Spleen (tissue), 11 donors: ENCODE data around the gene MPO. TPM values are rescaled to one million over a fixed set of nuclear protein-coding genes. Genes with fewer than 3 reads are reported as not detected.

Experiments
- DNase-seq: peaks from one replicate; pipeline ENCODE4 v3.0.0-alpha.2; 2020
- H3K27ac ChIP-seq, 8 donors: fragments of 200-600 bp; sonication (generic) in 7 of 8; 1 replicate in 4 of 8; 2 replicates in 4 of 8; pipeline versions ENCODE4 v1.5.0 to v1.8.0; 2016 to 2021; ENCODE audit warnings: inconsistent platforms in 4 of 8, mild to moderate bottlenecking in 4 of 8, moderate library complexity in 1 of 8
- H3K27me3 ChIP-seq, 7 donors: fragments of 200-600 bp; sonication (generic) in 6 of 7; replicated peaks in 1 of 7; 1 replicate in 4 of 7; 2 replicates in 3 of 7; pipeline versions ENCODE4 v1.5.0 to v1.8.0; 2016 to 2021; ENCODE audit warnings: inconsistent platforms in 3 of 7, mild to moderate bottlenecking in 1 of 7
- H3K36me3 ChIP-seq, 6 donors: fragments of 200-600 bp; sonication (generic) in 5 of 6; 1 replicate in 4 of 6; 2 replicates in 2 of 6; pipeline versions ENCODE4 v1.5.0 to v1.8.0; 2016 to 2021; ENCODE audit warnings: inconsistent platforms in 2 of 6
- H3K4me1 ChIP-seq, 6 donors: fragments of 200-600 bp; sonication (generic) in 5 of 6; 1 replicate in 3 of 6; 2 replicates in 3 of 6; pipeline versions ENCODE4 v1.5.0 to v1.8.0; 2016 to 2021; ENCODE audit warnings: inconsistent platforms in 3 of 6
- H3K4me3 ChIP-seq, 8 donors: fragments of 200-600 bp; sonication (generic) in 7 of 8; 1 replicate in 4 of 8; 2 replicates in 4 of 8; pipeline versions ENCODE4 v1.5.0 to v1.8.0; 2016 to 2021; ENCODE audit warnings: inconsistent platforms in 4 of 8, mild to moderate bottlenecking in 4 of 8, moderate library complexity in 2 of 8
- H3K9me3 ChIP-seq, 8 donors: fragments of 200-600 bp; sonication (generic) in 7 of 8; 1 replicate in 4 of 8; 2 replicates in 4 of 8; pipeline versions ENCODE4 v1.5.0 to v1.8.0; 2016 to 2021; ENCODE audit warnings: inconsistent platforms in 4 of 8
- CTCF ChIP-seq, 11 experiments: fragments of 200-600 bp in 7 of 11; fragments of 450-650 bp in 4 of 11; sonication (generic) in 4 of 11; IDR thresholded peaks in 8 of 11; conservative IDR thresholded peaks in 3 of 11; 1 replicate in 7 of 11; 2 replicates in 4 of 11; pipeline versions ENCODE4 v1.4.0 to v1.8.0; 2016 to 2021; ENCODE audit warnings: antibody characterized with exemption in 11 of 11, inconsistent platforms in 4 of 11, mild to moderate bottlenecking in 1 of 11
- POLR2A ChIP-seq, 3 donors: fragments of 450-650 bp; IDR thresholded peaks; one replicate each; pipeline ENCODE4 v1.5.1; 2017; ENCODE audit warnings: antibody characterized with exemption in 3 of 3, mild to moderate bottlenecking in 1 of 3
- POLR2AphosphoS5 ChIP-seq, 3 donors: sonication (generic); formaldehyde crosslinking; IDR thresholded peaks; one replicate each; pipeline ENCODE4 v1.5.1; 2017; ENCODE audit warnings: antibody characterized with exemption in 3 of 3
- WGBS, 5 donors: extraction: QIAGEN DNeasy Blood & Tissue Kit in 3 of 5; methylation state at CpG; one replicate each; pipeline versions ENCODE4 v1.1.5 to v1.1.7; 2013 to 2018; 5-methylcytosine and 5-hydroxymethylcytosine counted together
- intact Hi-C: fragments of 100-400 bp; cut with DNase I; formaldehyde crosslinking; loops from one replicate; pipeline ENCODE4 v1.15.0; 2023; ENCODE audit warnings: low total_unique reads
- polyA plus RNA-seq, 3 donors: library from polyadenylated mRNA; stranded (reverse); fragments of 200-250 nt; gene quantifications; one replicate each; pipeline ENCODE4 v1.2.1, GENCODE V29; 2013
- total RNA-seq, 7 donors: library from RNA; depleted of rRNA in 3 of 7; stranded (reverse); fragments of >200 nt in 3 of 7; fragmentation: NEBNext Ultra II Directional in 4 of 7; extraction: Animal tissue kit (Norgen Biotek cat#: 25700) in 4 of 7; gene quantifications; one replicate each; pipeline versions ENCODE4 v1.1.0 to v1.2.1, GENCODE V29; 2016 to 2021
- donor health status: healthy with polysubstance abuse.
- donor health status: DM: no; HTN: no; CAD: no; lungs with moderate emphysema.
- donor health status: DM: no; HTN: no; CAD: no.
- donor health status: Bipolar disorder and iron deficiency.
- donor health status: healthy.
- donor health status: DM: no; HTN: no; CAD: no.
- donor health status: DM: yes; HTN: yes; CAD: no.

MPO gene
- total and polyA plus RNA-seq, 10 donors = 0.52 to 75.7 (median 12.0) TPM

GRCh38 chr17:58328195-58329034 is 47.7 kb upstream of the MPO start, which contains the start of gene TSPOAP1:
TSPOAP1 (minus strand) TSS chr17:58328795; CDS start chr17:58327920, 875 bp downstream.
- TF ChIP-seq POLR2AphosphoS5 (IDR thresholded peaks at IDR 0.05) (peak; percentile 86 to 91 (median 90)), CTCF (IDR thresholded peaks at IDR 0.05 in 8 of 11, conservative IDR thresholded peaks at IDR 0.05 in 3 of 11) (no peak), POLR2A (IDR thresholded peaks at IDR 0.05) (peak in 2 of 3 donors; percentile 35 to 75)
- 8 to 24% (median 10%) methylated on average over 17 to 23 of the region's 23 CpGs for WGBS, 5 donors
- Histone ChIP-seq H3K27me3 (peaks cover 0 to 26% (median 5%) of the 10 kb centered on the region in 7 donors), H3K36me3 (peaks cover 0 to 24% (median 10%) of the 10 kb centered on the region in 6 donors), H3K27ac (peak within 1 kb of the TSS; percentile 57 to 100 (median 99)), H3K4me1 (peaks cover 0 to 83% (median 61%) of the 10 kb centered on the region in 6 donors), H3K9me3 (no peaks in the 10 kb centered on the region), H3K4me3 (peak within 1 kb of the TSS; percentile 90 to 100 (median 96))
- peak; percentile 94 for DNase-seq
- intact Hi-C loops = no loop called here

- H3K4me1 ChIP-seq = peaks cover 0 to 81% (median 59%) of the 10 kb centered on the region in 6 donors
- intact Hi-C loops = no loop called here
- peak overlapping the region; percentile 42 to 100 (median 98) for H3K27ac ChIP-seq
- H3K9me3 ChIP-seq = no peaks in the 10 kb centered on the region
- peaks cover 0 to 26% (median 5%) of the 10 kb centered on the region in 7 donors for H3K27me3 ChIP-seq
- peaks cover 0 to 30% (median 10%) of the 10 kb centered on the region in 6 donors for H3K36me3 ChIP-seq
- TF ChIP-seq POLR2A (IDR thresholded peaks at IDR 0.05) (no peak), POLR2AphosphoS5 (IDR thresholded peaks at IDR 0.05) (peak in 1 of 3 donors; percentile 90), CTCF (IDR thresholded peaks at IDR 0.05 in 8 of 11, conservative IDR thresholded peaks at IDR 0.05 in 3 of 11) (no peak)
- DNase-seq = peak; percentile 92
- peak overlapping the region; percentile 13 to 100 (median 96) for H3K4me3 ChIP-seq
- 40 to 72% (median 45%) methylated on average over 4 to 19 of the region's 19 CpGs for WGBS, 5 donors
Observed at GRCh38 chr17:58327363-58328194, 46.8 kb upstream of the MPO start.

- Histone ChIP-seq H3K27ac (peak overlapping the region in 3 of 8 donors; percentile 98 to 100 (median 100)), H3K4me1 (peaks cover 0 to 81% (median 59%) of the 10 kb centered on the region in 6 donors)
- intact Hi-C loops = no loop called here
Observed at GRCh38 chr17:58326609-58327362, 46.1 kb upstream of the MPO start.

More at GRCh38 chr17:58326609-58327362, 46.1 kb upstream of the MPO start:
- Histone ChIP-seq H3K9me3 (no peaks in the 10 kb centered on the region), H3K4me3 (peak overlapping the region in 4 of 8 donors; percentile 90 to 100 (median 97)), H3K36me3 (peaks cover 0 to 35% (median 10%) of the 10 kb centered on the region in 6 donors), H3K27me3 (peaks cover 0 to 26% (median 5%) of the 10 kb centered on the region in 7 donors)
- 66 to 82% (median 71%) methylated on average over 9 of the region's 9 CpGs for WGBS, 5 donors
- TF ChIP-seq POLR2AphosphoS5 (IDR thresholded peaks at IDR 0.05) = peak in 1 of 3 donors; percentile 49
- no peak for TF ChIP-seq CTCF (IDR thresholded peaks at IDR 0.05 in 8 of 11, conservative IDR thresholded peaks at IDR 0.05 in 3 of 11)
- no peak for TF ChIP-seq POLR2A (IDR thresholded peaks at IDR 0.05)
- DNase-seq = peak; percentile 74
